ENCODE results near the gene PRF1.

DNA sequence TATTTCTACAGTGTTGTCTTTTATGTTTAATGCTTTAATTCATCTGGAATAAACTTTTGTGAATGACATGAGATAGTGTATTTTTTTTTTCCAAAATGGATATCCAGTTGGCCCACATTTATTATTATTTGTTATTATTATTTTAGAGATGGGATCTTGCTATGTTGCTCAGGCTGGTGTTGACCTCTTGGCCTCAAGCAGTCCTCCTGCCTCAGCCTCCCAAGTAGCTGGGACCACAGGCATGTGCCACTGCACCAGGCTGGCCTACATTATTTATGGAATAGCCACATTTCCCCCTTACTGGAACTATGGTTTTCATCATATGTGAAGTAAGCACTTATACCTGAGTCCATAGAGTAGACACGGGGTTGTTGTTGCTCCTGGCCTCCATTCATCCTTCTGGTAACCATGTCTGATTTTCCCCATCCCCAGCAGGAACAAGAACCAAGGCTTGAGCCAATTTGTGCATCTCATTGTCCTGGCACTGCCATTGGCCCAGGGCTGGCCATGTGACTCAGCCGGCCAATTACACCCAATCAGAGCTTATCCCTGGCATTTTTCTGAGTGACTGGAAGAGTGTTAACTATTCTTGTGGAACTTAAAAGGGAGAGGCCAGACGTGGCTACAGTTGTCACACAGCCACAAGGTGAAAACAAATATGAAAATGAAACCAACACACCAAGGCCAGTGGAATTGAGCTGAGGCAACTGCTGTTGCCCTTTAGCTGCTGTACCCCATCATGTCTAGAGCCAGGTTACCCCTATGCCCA is 23.1 kb downstream of the PRF1 start:
- TF ChIP-seq POLR2A (IDR thresholded peaks at IDR 0.05) (no peak), CTCF (IDR thresholded peaks at IDR 0.05) (no peak), EP300 (IDR thresholded peaks at IDR 0.05) (no peak)
